C4-2B (cell line): ENCODE data around the gene GABBR1.

Experiments used
- CTCF ChIP-seq: fragments of 450-650 bp; conservative IDR thresholded peaks from 2 replicates; pipeline ENCODE4 v1.5.1; 2017; ENCODE audit warnings: mild to moderate bottlenecking
- ZFX ChIP-seq: fragments of 450-650 bp; IDR thresholded peaks from 2 replicates; pipeline ENCODE4 v1.6.1; 2017

- no peak for TF ChIP-seq CTCF
- TF ChIP-seq ZFX: no peak
These were observed 55.4 kb downstream of the GABBR1 start for GRCh38 chr6:29577544-29577943.
